GM23248 (cell line): ENCODE data around the gene MX2.

Experiments used
- EZH2 ChIP-seq: fragments of 200-600 bp; sonication (generic); IDR thresholded peaks from 2 replicates; pipeline ENCODE4 v1.6.1; 2018; ENCODE audit warnings: antibody characterized with exemption, mild to moderate bottlenecking; ENCODE audit not compliant: insufficient read depth, poor library complexity, severe bottlenecking
- EZH2phosphoT487 ChIP-seq: fragments of 200-600 bp; sonication (generic); IDR thresholded peaks from 2 replicates; pipeline ENCODE4 v1.6.1; 2018; ENCODE audit warnings: antibody characterized with exemption, moderate library complexity, mild to moderate bottlenecking, low read depth; ENCODE audit not compliant: insufficient read depth

GRCh38 chr21:41437729-41438128 lies 75.9 kb downstream of the MX2 start:
- TF ChIP-seq EZH2 (no peak), EZH2phosphoT487 (no peak)
